ENCODE results near the gene FAM83E. TPM values are rescaled to one million over a fixed set of nuclear protein-coding genes. Genes with fewer than 3 reads are reported as not detected.
"Not testable (repeated sequence)": the region's sequence is repeated elsewhere in the genome, so short reads cannot be mapped to it uniquely, and the experiment has no call there.

Gene FAM83E
- total RNA-seq, 1 donor: 1.3 TPM

DNA sequence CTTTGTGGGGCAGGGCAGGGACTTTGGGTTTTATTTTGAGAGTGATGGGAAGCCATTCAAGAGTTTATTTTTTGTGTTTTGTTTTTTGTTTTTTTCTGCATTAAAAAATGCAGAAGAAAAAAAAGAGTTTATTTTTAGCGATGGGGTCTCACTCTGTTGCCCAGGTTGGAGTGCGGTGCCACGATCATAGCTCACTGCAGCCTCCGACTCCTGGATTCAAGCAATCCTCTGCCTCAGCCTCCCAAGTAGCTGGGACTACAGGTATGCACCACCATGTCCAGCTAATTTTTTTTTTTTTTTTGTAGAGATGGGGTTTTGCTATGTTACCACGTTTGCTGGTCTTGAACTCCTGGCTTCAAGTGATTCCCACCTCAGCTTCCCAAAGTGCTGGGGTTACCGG, 43.6 kb upstream of the FAM83E start:
- TF ChIP-seq CTCF (IDR thresholded peaks at IDR 0.05; ENCODE audit: insufficient read depth, low read depth, low read length): no peak
- H3K4me3 ChIP-seq (ENCODE audit: low read depth, low read length): no peak overlapping the region
- no peak for DNase-seq (ENCODE audit: low read depth)

- H3K4me3 ChIP-seq (ENCODE audit: low read depth, low read length); DNase-seq (ENCODE audit: low read depth): not testable (repeated sequence)
These were observed 43.0 kb upstream of the FAM83E start for GRCh38 chr19:48657828-48658227.

- no peak overlapping the region for H3K4me3 ChIP-seq (ENCODE audit: low read depth, low read length)
- TF ChIP-seq CTCF (IDR thresholded peaks at IDR 0.05; ENCODE audit: insufficient read depth, low read depth, low read length): no peak
- peak; percentile 82 for DNase-seq (ENCODE audit: low read depth)
These were observed 42.1 kb upstream of the FAM83E start for GRCh38 chr19:48656840-48657474.

GRCh38 chr19:48654299-48655059, 39.6 kb upstream of the FAM83E start:
- no peak for TF ChIP-seq CTCF (IDR thresholded peaks at IDR 0.05; ENCODE audit: insufficient read depth, low read depth, low read length)
- no peak overlapping the region for H3K4me3 ChIP-seq (ENCODE audit: low read depth, low read length)
- peak; percentile 41 for DNase-seq (ENCODE audit: low read depth)

DNA sequence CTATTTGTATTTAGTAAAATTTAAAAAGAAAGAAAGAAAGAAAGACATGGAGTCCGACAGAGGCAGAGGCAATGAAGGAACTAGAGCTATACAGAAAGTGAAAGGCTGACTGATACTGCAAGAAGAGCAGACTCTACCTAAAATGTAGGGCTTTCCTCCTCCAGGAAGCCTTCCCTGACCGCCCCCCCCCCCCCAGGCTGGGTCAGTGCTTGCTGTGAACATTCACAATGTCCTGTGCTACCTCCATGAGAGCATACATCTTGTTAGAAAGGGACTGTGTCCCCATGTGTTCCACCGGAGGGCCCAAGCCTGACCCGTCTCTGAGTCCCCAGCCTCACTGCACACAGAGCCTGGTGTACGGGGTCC, 36.8 kb upstream of the FAM83E start:
- no peak for TF ChIP-seq CTCF (IDR thresholded peaks at IDR 0.05; ENCODE audit: insufficient read depth, low read depth, low read length)
- no peak overlapping the region for H3K4me3 ChIP-seq (ENCODE audit: low read depth, low read length)
- DNase-seq (ENCODE audit: low read depth): no peak

DNA sequence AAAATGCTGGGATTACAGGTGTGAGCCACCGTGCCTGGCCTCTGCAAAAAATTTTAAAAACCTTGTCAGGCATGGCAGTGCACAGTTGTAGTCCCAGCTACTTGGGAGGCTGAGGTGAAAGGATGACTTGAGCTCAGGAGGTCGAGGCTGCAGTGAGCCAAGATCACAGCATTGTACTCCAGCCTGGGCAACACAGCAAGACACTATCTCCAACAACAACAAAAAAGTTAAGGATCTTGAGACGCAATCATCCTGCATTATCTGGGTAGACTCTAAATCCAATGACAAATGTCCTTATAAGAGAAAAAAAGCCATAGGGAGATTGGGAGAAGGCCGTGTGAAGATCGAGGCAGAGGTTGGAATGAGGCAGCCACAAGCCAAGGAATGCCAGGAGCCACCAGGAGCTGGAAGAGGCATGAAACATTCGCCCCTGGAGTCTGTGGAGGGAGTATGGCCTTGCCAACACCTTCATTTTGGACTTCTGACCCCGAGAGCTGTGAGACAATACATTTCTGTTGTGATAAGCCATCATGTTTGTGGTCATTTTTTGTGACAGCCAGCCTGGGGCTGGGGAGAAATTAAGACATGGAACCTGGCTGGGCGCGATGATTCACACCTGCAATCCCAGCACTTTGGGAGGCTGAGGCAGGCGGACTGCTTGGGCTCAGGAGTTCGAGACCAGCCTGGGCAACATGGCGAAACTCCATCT, 36.3 kb upstream of the FAM83E start:
- no peak overlapping the region for H3K4me3 ChIP-seq (ENCODE audit: low read depth, low read length)
- TF ChIP-seq CTCF (IDR thresholded peaks at IDR 0.05; ENCODE audit: insufficient read depth, low read depth, low read length): no peak
- no peak for DNase-seq (ENCODE audit: low read depth)

DNA sequence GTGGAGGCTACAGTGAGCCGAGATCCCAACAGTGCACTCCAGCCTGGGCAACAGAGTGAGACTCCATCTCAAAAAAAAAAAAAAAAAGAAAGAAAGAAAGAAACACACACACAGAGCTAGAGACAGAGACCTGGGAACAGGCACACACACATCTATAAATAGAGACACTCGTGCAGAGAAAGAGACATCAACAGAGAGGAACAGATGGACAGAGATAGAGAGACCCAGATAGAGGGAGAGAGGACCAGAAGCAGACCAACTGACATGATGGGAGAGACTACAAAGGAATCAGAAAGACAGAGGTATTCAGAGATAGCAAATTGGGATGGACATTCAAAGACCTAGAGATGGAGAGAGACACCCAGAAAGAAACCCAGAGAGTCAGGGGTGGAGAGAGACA, 33.3 kb upstream of the FAM83E start:
- DNase-seq (ENCODE audit: low read depth): no peak
- H3K4me3 ChIP-seq (ENCODE audit: low read depth, low read length): no peak overlapping the region
- no peak for TF ChIP-seq CTCF (IDR thresholded peaks at IDR 0.05; ENCODE audit: insufficient read depth, low read depth, low read length)

All from fibroblast of villous mesenchyme (primary cell).